ENCODE measurements around the gene CDK6. TPM values are rescaled to one million over a fixed set of nuclear protein-coding genes. Genes with fewer than 3 reads are reported as not detected.
A peak's percentile ranks its signal among the peaks of the same experiment; 100 is the strongest.

Gene CDK6
- total RNA-seq, 1 donor from 2014 or later = 7.3 TPM

- Histone ChIP-seq H3K27ac (peak overlapping the region; percentile 64 to 91), H3K4me1 (peaks cover 0 to 6% of the 10 kb centered on the region in 2 donors), H3K36me3 (no peaks in the 10 kb centered on the region), H3K27me3 (no peaks in the 10 kb centered on the region), H3K4me3 (peak overlapping the region; percentile 78 to 97), H3K9me3 (no peaks in the 10 kb centered on the region)
- intact Hi-C loops (cut with DNase I) = loop anchor here (2.0 to 10.0 kb wide), 4 partner anchors 41 to 223 kb away; no protein-coding TSS in a partner anchor
- DNase-seq (ENCODE audit: low spot score in 2 of 2) = no peak
- TF ChIP-seq CTCF (IDR thresholded peaks at IDR 0.05) = no peak
Observed at GRCh38 chr7:92831716-92832533, 4.4 kb downstream of the CDK6 start.

GRCh38 chr7:92830532-92831110 is 5.8 kb downstream of the CDK6 start:
- Histone ChIP-seq H3K36me3 (no peaks in the 10 kb centered on the region), H3K27ac (no peak overlapping the region), H3K9me3 (no peaks in the 10 kb centered on the region), H3K27me3 (no peaks in the 10 kb centered on the region), H3K4me3 (no peak overlapping the region), H3K4me1 (peaks cover 0 to 6% of the 10 kb centered on the region in 2 donors)
- intact Hi-C loops (cut with DNase I) = loop anchor here (10.0 kb wide), 1 partner anchor 224 kb away; no protein-coding TSS in a partner anchor
- DNase-seq (ENCODE audit: low spot score in 2 of 2) = no peak
- no peak for TF ChIP-seq CTCF (IDR thresholded peaks at IDR 0.05)

GRCh38 chr7:92830027-92830426 is 6.3 kb downstream of the CDK6 start:
- Histone ChIP-seq H3K4me3 (no peak overlapping the region), H3K36me3 (no peaks in the 10 kb centered on the region), H3K27ac (no peak overlapping the region), H3K9me3 (no peaks in the 10 kb centered on the region), H3K27me3 (no peaks in the 10 kb centered on the region), H3K4me1 (peaks cover 0 to 6% of the 10 kb centered on the region in 2 donors)
- no peak for DNase-seq (ENCODE audit: low spot score in 2 of 2)
- intact Hi-C loops (cut with DNase I) = loop anchor here (10.0 kb wide), 1 partner anchor 225 kb away; no protein-coding TSS in a partner anchor
- no peak for TF ChIP-seq CTCF (IDR thresholded peaks at IDR 0.05)

GRCh38 chr7:92827464-92828120 is 8.8 kb downstream of the CDK6 start:
- H3K36me3 ChIP-seq = no peaks in the 10 kb centered on the region
- DNase-seq (ENCODE audit: low spot score in 2 of 2) = no peak
- intact Hi-C loops (cut with DNase I) = no loop called here
- no peak overlapping the region for H3K27ac ChIP-seq
- no peaks in the 10 kb centered on the region for H3K27me3 ChIP-seq
- H3K9me3 ChIP-seq = no peaks in the 10 kb centered on the region
- TF ChIP-seq CTCF (IDR thresholded peaks at IDR 0.05) = no peak
- peaks cover 0 to 9% of the 10 kb centered on the region in 2 donors for H3K4me1 ChIP-seq
- no peak overlapping the region for H3K4me3 ChIP-seq

GRCh38 chr7:92826258-92826938 is 10.0 kb downstream of the CDK6 start:
- no peaks in the 10 kb centered on the region for H3K9me3 ChIP-seq
- H3K4me1 ChIP-seq = peaks cover 0 to 7% of the 10 kb centered on the region in 2 donors
- DNase-seq (ENCODE audit: low spot score in 2 of 2) = no peak
- H3K27me3 ChIP-seq = no peaks in the 10 kb centered on the region
- intact Hi-C loops (cut with DNase I) = no loop called here
- H3K27ac ChIP-seq = no peak overlapping the region
- no peak for TF ChIP-seq CTCF (IDR thresholded peaks at IDR 0.05)
- H3K4me3 ChIP-seq = no peak overlapping the region
- H3K36me3 ChIP-seq = no peaks in the 10 kb centered on the region

All from ascending aorta (tissue), 2 donors.